Glutamatergic neuron (in vitro differentiated cells): ENCODE measurements around the gene RASAL2. TPM values are rescaled to one million over a fixed set of nuclear protein-coding genes. Genes with fewer than 3 reads are reported as not detected.
"Not testable (repeated sequence)": the region's sequence is repeated elsewhere in the genome, so short reads cannot be mapped to it uniquely, and the experiment has no call there.

ENCODE experiments used
- DNase-seq: peaks from one replicate; pipeline ENCODE4 v3.0.0; 2022
- H3K27ac Mint-ChIP-seq: one replicate; pipeline ENCODE4 v1.8.0; 2020; ENCODE audit warnings: mild to moderate bottlenecking, mixed read lengths, inconsistent platforms; ENCODE audit not compliant: unreplicated experiment
- H3K27me3 Mint-ChIP-seq: one replicate; pipeline ENCODE4 v1.8.0; 2020; ENCODE audit warnings: mild to moderate bottlenecking, moderate library complexity, mixed read lengths, inconsistent platforms; ENCODE audit not compliant: unreplicated experiment
- H3K36me3 Mint-ChIP-seq: one replicate; pipeline ENCODE4 v1.8.0; 2020; ENCODE audit warnings: mild to moderate bottlenecking, mixed read lengths, inconsistent platforms; ENCODE audit not compliant: unreplicated experiment
- H3K4me1 Mint-ChIP-seq: one replicate; pipeline ENCODE4 v1.8.0; 2020; ENCODE audit warnings: mild to moderate bottlenecking, low read depth, mixed read lengths, inconsistent platforms; ENCODE audit not compliant: unreplicated experiment
- H3K4me3 Mint-ChIP-seq: one replicate; pipeline ENCODE4 v1.8.0; 2020; ENCODE audit warnings: mild to moderate bottlenecking, mixed read lengths, inconsistent platforms; ENCODE audit not compliant: unreplicated experiment
- H3K9me3 Mint-ChIP-seq: one replicate; pipeline ENCODE4 v1.8.0; 2020; ENCODE audit warnings: mild to moderate bottlenecking, moderate library complexity, mixed read lengths, inconsistent platforms; ENCODE audit not compliant: unreplicated experiment
- CTCF ChIP-seq: fragments of 200-600 bp; sonication (generic); IDR thresholded peaks from one replicate; pipeline ENCODE4 v1.5.0; 2021; ENCODE audit not compliant: partially characterized antibody, unreplicated experiment
- total RNA-seq: library from RNA; stranded (reverse); fragmentation: NEBNext Ultra II Directional; extraction: Animal tissue kit (Norgen Biotek cat#: 25700); gene quantifications from one replicate; pipeline ENCODE4 v1.2.1, GENCODE V29; 2021; ENCODE audit not compliant: unreplicated experiment

RASAL2 gene
- total RNA-seq, 1 donor from 2014 or later = 12.4 TPM

DNA sequence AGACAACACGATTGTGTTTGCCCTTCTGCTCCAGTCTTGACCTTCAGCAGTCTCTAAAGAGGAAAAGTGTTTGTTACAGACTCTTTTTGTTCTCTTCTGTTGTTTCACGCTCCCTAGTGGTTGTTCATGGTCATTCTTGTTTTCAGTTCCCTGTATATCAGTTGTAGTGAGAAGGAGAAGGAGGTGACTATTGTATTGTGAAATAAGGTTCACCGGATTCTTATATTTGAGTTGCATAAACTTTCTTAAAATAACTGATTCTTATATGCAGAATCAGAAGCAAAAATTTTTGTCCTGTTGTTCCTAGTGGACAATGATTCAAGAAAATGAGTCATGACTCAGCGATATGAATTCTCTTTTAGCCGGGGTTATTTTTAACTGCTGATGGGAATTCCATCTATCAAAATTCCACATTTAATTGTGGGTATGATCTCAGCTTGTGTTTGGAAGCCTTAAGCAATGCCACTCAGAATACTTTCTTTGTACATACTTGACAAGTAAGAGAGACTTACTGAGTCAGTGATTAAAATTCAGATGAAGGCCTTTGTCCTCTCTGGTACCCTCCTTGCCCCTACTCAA, 250.7 kb downstream of the RASAL2 start:
- TF ChIP-seq CTCF = peak; percentile 54
- no peak overlapping the region for H3K4me3 Mint-ChIP-seq
- no peaks in the 10 kb centered on the region for H3K36me3 Mint-ChIP-seq
- peak overlapping the region; percentile 24 for H3K27ac Mint-ChIP-seq
- DNase-seq = no peak
- H3K4me1 Mint-ChIP-seq = peaks cover 24% of the 10 kb centered on the region
- H3K27me3 Mint-ChIP-seq = peaks cover 2% of the 10 kb centered on the region
- H3K9me3 Mint-ChIP-seq = no peaks in the 10 kb centered on the region

DNA sequence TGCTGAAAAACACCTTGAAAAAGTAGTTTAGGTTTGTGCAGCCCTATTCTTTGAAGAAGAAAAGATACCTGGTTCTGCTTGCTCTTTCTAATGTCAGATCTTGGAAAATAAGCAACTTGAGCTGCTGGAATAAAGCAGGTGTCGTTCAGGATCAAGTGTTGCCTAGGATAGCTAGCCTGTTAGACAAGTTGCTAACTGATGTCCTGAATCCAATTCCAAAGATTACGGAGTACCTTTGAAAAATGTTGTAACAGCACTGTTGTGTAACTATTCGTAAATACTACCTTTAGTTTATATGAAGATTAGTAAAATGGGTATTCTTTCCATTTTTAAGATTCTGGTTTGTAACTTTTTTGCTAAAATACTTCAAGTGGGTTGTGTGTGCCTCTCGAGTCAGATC, 251.3 kb downstream of the RASAL2 start:
- no peak for DNase-seq
- Mint-ChIP-seq H3K4me1 (peaks cover 24% of the 10 kb centered on the region), H3K27ac (no peak overlapping the region), H3K9me3 (no peaks in the 10 kb centered on the region), H3K36me3 (no peaks in the 10 kb centered on the region), H3K4me3 (no peak overlapping the region), H3K27me3 (peaks cover 2% of the 10 kb centered on the region)
- TF ChIP-seq CTCF = no peak

DNA sequence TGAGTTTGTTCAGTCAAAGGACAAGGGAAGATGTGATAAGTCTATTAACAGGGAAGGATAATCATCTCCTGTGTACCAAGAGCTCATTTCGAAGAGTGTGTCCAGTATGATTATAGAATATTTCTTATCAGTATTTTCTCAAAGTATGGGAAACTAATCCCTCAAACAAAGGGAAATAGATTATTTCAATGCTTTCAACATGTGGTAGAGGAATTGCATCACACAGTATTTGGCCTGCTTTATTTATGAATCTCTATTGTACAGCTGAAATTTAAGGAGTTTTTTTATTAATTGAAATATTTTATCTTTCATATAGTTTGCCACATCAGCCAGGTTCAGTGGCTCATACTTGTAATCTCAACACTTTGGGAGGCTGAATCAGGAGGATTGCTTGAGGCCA, 251.9 kb downstream of the RASAL2 start:
- DNase-seq = no peak
- H3K27me3 Mint-ChIP-seq = peaks cover 2% of the 10 kb centered on the region
- no peak overlapping the region for H3K4me3 Mint-ChIP-seq
- H3K36me3 Mint-ChIP-seq = no peaks in the 10 kb centered on the region
- no peak overlapping the region for H3K27ac Mint-ChIP-seq
- TF ChIP-seq CTCF = no peak
- peaks cover 24% of the 10 kb centered on the region for H3K4me1 Mint-ChIP-seq
- no peaks in the 10 kb centered on the region for H3K9me3 Mint-ChIP-seq

GRCh38 chr1:178349801-178350200, 255.9 kb downstream of the RASAL2 start:
- H3K27me3 Mint-ChIP-seq = peaks cover 2% of the 10 kb centered on the region
- H3K27ac Mint-ChIP-seq = no peak overlapping the region
- H3K4me3 Mint-ChIP-seq = no peak overlapping the region
- H3K4me1 Mint-ChIP-seq = peaks cover 2% of the 10 kb centered on the region
- no peaks in the 10 kb centered on the region for H3K9me3 Mint-ChIP-seq
- TF ChIP-seq CTCF = no peak
- no peak for DNase-seq
- H3K36me3 Mint-ChIP-seq = peaks cover 9% of the 10 kb centered on the region

GRCh38 chr1:178351911-178352310, 258.0 kb downstream of the RASAL2 start:
- not testable (repeated sequence) for H3K36me3 Mint-ChIP-seq, DNase-seq, H3K27me3 Mint-ChIP-seq, H3K27ac Mint-ChIP-seq, H3K4me3 Mint-ChIP-seq, H3K4me1 Mint-ChIP-seq, H3K9me3 Mint-ChIP-seq
